ENCODE results near the gene ZNF474. TPM values are rescaled to one million over a fixed set of nuclear protein-coding genes. Genes with fewer than 3 reads are reported as not detected.
A peak's percentile ranks its signal among the peaks of the same experiment; 100 is the strongest.

ZNF474 gene
- total RNA-seq, 1 experiment from 2014 or later = 0.36 TPM

DNA sequence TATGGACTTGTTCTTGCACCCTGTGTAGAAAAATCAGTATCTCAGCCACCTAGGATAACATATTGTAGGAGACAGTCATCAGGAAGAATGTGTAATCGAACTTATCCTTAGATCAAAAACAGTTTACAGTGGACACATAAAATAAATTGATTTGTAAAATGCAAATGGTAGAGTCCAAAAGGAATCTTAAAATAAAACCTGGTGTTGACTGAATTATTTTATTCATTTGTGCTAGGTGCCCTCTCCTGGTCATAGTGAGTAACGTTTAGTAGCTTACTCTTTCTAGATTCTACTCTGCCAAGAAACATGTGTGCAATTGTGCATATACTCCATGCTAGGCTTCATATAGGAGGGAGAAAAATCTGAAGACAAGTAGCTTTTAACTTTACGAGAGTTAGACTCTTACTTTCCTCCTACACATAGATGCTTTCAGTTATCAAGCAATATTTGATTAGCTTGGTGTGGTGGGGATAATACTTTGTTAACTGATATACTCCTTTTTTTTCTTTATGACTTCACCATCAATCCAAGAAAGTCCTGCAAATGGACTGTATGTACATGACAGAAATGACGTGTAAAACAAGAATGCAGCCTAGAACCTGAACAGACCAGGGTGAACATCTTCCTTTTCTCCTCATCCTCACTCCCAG is 27.6 kb upstream of the ZNF474 start:
- Histone ChIP-seq H2AFZ (ENCODE audit: low read length) (no peak overlapping the region), H3K27me3 (ENCODE audit: low read length) (no peaks in the 10 kb centered on the region), H3K27ac (ENCODE audit: low read length) (no peak overlapping the region), H3K4me1 (ENCODE audit: insufficient read depth, low read length) (peaks cover 8% of the 10 kb centered on the region), H3F3A (ENCODE audit: low read length, unreplicated experiment) (no peaks in the 10 kb centered on the region), H3K9me3 (ENCODE audit: low read length) (no peaks in the 10 kb centered on the region), H4K20me1 (ENCODE audit: low read length) (no peaks in the 10 kb centered on the region), H3K79me2 (ENCODE audit: low read length) (no peaks in the 10 kb centered on the region), H3K4me2 (ENCODE audit: low read length) (no peak overlapping the region), H3K36me3 (ENCODE audit: low read depth, low read length) (no peaks in the 10 kb centered on the region), H3K9ac (ENCODE audit: low read length) (no peak overlapping the region), H3K9me2 (replicated peaks; ENCODE audit: low read length) (no peaks in the 10 kb centered on the region), H3K4me3 (ENCODE audit: low read length) (no peak overlapping the region)
- DNase-seq = peak; percentile 53
- peak; percentile 49; the same call in 1 of the 2 replicates for ATAC-seq
- intact Hi-C loops (cut with micrococcal nuclease) = loop anchor here (1.0 to 2.0 kb wide), 2 partner anchors 25 to 134 kb away; no protein-coding TSS in a partner anchor
- no peak for TF ChIP-seq EZH2 (IDR thresholded peaks at IDR 0.05; ENCODE audit: low read length, unreplicated experiment)
- TF ChIP-seq EZH2phosphoT487 (IDR thresholded peaks at IDR 0.05; ENCODE audit: borderline replicate concordance, low read length) = no peak
- TF ChIP-seq, protein P1, sequence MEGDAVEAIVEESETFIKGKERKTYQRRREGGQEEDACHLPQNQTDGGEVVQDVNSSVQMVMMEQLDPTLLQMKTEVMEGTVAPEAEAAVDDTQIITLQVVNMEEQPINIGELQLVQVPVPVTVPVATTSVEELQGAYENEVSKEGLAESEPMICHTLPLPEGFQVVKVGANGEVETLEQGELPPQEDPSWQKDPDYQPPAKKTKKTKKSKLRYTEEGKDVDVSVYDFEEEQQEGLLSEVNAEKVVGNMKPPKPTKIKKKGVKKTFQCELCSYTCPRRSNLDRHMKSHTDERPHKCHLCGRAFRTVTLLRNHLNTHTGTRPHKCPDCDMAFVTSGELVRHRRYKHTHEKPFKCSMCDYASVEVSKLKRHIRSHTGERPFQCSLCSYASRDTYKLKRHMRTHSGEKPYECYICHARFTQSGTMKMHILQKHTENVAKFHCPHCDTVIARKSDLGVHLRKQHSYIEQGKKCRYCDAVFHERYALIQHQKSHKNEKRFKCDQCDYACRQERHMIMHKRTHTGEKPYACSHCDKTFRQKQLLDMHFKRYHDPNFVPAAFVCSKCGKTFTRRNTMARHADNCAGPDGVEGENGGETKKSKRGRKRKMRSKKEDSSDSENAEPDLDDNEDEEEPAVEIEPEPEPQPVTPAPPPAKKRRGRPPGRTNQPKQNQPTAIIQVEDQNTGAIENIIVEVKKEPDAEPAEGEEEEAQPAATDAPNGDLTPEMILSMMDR (conservative IDR thresholded peaks at IDR 0.05; ENCODE audit: low read depth, low read length) = peak; percentile 66; the same call in 1 of the 2 replicates
- ChIA-PET POLR2A (ENCODE audit: unreplicated experiment) (interaction anchor here (0.6 kb wide), 1 partner anchor 672 kb away, joined by 4 read pairs; no protein-coding TSS in a partner anchor), CTCF (interaction anchor here (1.0 to 1.6 kb wide), 3 partner anchors 69 to 140 kb away, joined by 3 to 10 read pairs (median 5); no protein-coding TSS in a partner anchor)
- BruUV-seq (replicated peaks) = no TSS peak

GRCh38 chr5:122102825-122103224 is 26.5 kb upstream of the ZNF474 start:
- TF ChIP-seq, protein P1 (conservative IDR thresholded peaks at IDR 0.05; ENCODE audit: low read depth, low read length) = no peak
- TF ChIP-seq EZH2phosphoT487 (IDR thresholded peaks at IDR 0.05; ENCODE audit: borderline replicate concordance, low read length) (no peak), EZH2 (IDR thresholded peaks at IDR 0.05; ENCODE audit: low read length, unreplicated experiment) (no peak)
- intact Hi-C loops (cut with micrococcal nuclease) = no loop called here
- Histone ChIP-seq H3K27ac (ENCODE audit: low read length) (no peak overlapping the region), H3K36me3 (ENCODE audit: low read depth, low read length) (no peaks in the 10 kb centered on the region), H3K9me2 (replicated peaks; ENCODE audit: low read length) (no peaks in the 10 kb centered on the region), H3K9me3 (ENCODE audit: low read length) (no peaks in the 10 kb centered on the region), H3K4me2 (ENCODE audit: low read length) (no peak overlapping the region), H3K4me1 (ENCODE audit: insufficient read depth, low read length) (peaks cover 8% of the 10 kb centered on the region), H3K9ac (ENCODE audit: low read length) (no peak overlapping the region), H2AFZ (ENCODE audit: low read length) (no peak overlapping the region), H3F3A (ENCODE audit: low read length, unreplicated experiment) (no peaks in the 10 kb centered on the region), H3K79me2 (ENCODE audit: low read length) (no peaks in the 10 kb centered on the region), H3K4me3 (ENCODE audit: low read length) (no peak overlapping the region), H3K27me3 (ENCODE audit: low read length) (no peaks in the 10 kb centered on the region), H4K20me1 (ENCODE audit: low read length) (no peaks in the 10 kb centered on the region)
- BruUV-seq (replicated peaks) = no TSS peak
- ChIA-PET POLR2A (ENCODE audit: unreplicated experiment) (no interaction called here), CTCF (no interaction called here)
- DNase-seq = no peak
- no peak for ATAC-seq

GRCh38 chr5:122105909-122106308 is 23.4 kb upstream of the ZNF474 start:
- H3K36me3 ChIP-seq (ENCODE audit: low read depth, low read length) = no peaks in the 10 kb centered on the region
- intact Hi-C loops (cut with micrococcal nuclease) = no loop called here
- no peak overlapping the region for H3K27ac ChIP-seq (ENCODE audit: low read length)
- TF ChIP-seq, protein P1 (conservative IDR thresholded peaks at IDR 0.05; ENCODE audit: low read depth, low read length) = no peak
- TF ChIP-seq EZH2 (IDR thresholded peaks at IDR 0.05; ENCODE audit: low read length, unreplicated experiment) = no peak
- no peak for TF ChIP-seq EZH2phosphoT487 (IDR thresholded peaks at IDR 0.05; ENCODE audit: borderline replicate concordance, low read length)
- POLR2A ChIA-PET (ENCODE audit: unreplicated experiment) = no interaction called here
- H3K27me3 ChIP-seq (ENCODE audit: low read length) = no peaks in the 10 kb centered on the region
- DNase-seq (no peak), ATAC-seq (no peak)
- no peaks in the 10 kb centered on the region for H3K9me3 ChIP-seq (ENCODE audit: low read length)
- H3K79me2 ChIP-seq (ENCODE audit: low read length) = no peaks in the 10 kb centered on the region
- BruUV-seq (replicated peaks) = no TSS peak
- H3K4me2 ChIP-seq (ENCODE audit: low read length) = no peak overlapping the region
- CTCF ChIA-PET = no interaction called here
- no peaks in the 10 kb centered on the region for H3F3A ChIP-seq (ENCODE audit: low read length, unreplicated experiment)
- no peak overlapping the region for H3K4me3 ChIP-seq (ENCODE audit: low read length)
- H4K20me1 ChIP-seq (ENCODE audit: low read length) = no peaks in the 10 kb centered on the region
- H3K4me1 ChIP-seq (ENCODE audit: insufficient read depth, low read length) = no peaks in the 10 kb centered on the region
- no peak overlapping the region for H2AFZ ChIP-seq (ENCODE audit: low read length)
- no peak overlapping the region for H3K9ac ChIP-seq (ENCODE audit: low read length)
- H3K9me2 ChIP-seq (replicated peaks; ENCODE audit: low read length) = no peaks in the 10 kb centered on the region

All from PC-3 (cell line).